Calu3 (cell line): Measurements from ENCODE around the gene PPP4R4. TPM values are rescaled to one million over a fixed set of nuclear protein-coding genes. Genes with fewer than 3 reads are reported as not detected.

Experiments
- BruUV-seq: library from RNA; stranded (reverse); fragments of 400-500 nt; replicated peaks from 2 replicates; lab custom pipeline; 2021; lab: Mats Ljungman, UMichigan
- CTCF ChIA-PET: fragments of 300-600 bp; sonication (Branson Sonifier 250); formaldehyde crosslinking; loops from one replicate; lab custom pipeline; 2022; ENCODE audit warnings: antibody characterized with exemption; lab: Charles Lee
- DNase-seq: peaks from one replicate; pipeline ENCODE4 v3.0.0; 2022
- H3K27ac Mint-ChIP-seq: one replicate; pipeline ENCODE4 v1.8.0; 2022; ENCODE audit warnings: mixed read lengths; ENCODE audit not compliant: unreplicated experiment
- H3K27me3 Mint-ChIP-seq: one replicate; pipeline ENCODE4 v1.8.0; 2022; ENCODE audit warnings: mixed read lengths; ENCODE audit not compliant: unreplicated experiment
- H3K36me3 Mint-ChIP-seq: one replicate; pipeline ENCODE4 v1.8.0; 2022; ENCODE audit warnings: mild to moderate bottlenecking, moderate library complexity, mixed read lengths; ENCODE audit not compliant: insufficient read depth, unreplicated experiment
- H3K4me1 Mint-ChIP-seq: one replicate; pipeline ENCODE4 v1.8.0; 2022; ENCODE audit warnings: mild to moderate bottlenecking, low read depth, mixed read lengths; ENCODE audit not compliant: unreplicated experiment
- H3K4me3 Mint-ChIP-seq: one replicate; pipeline ENCODE4 v1.8.0; 2022; ENCODE audit warnings: mild to moderate bottlenecking, low read depth, moderate library complexity, mixed read lengths; ENCODE audit not compliant: unreplicated experiment
- H3K9me3 Mint-ChIP-seq: one replicate; pipeline ENCODE4 v1.8.0; 2022; ENCODE audit warnings: low read depth, mixed read lengths; ENCODE audit not compliant: unreplicated experiment
- intact Hi-C: fragments of 100-400 bp; cut with micrococcal nuclease; formaldehyde crosslinking; loops from one replicate; pipeline ENCODE4 v1.10.0; 2022; ENCODE audit not compliant: unreplicated experiment
- total RNA-seq: library from RNA; stranded (reverse); gene quantifications from 2 replicates; pipeline ENCODE4 v1.2.3, GENCODE V29; 2022
- TF ChIP-seq, protein P1 (sequence below): fragments of 200-600 bp; IDR thresholded peaks from one replicate; pipeline ENCODE4 v1.8.0; 2022; ENCODE audit warnings: antibody characterized with exemption; ENCODE audit not compliant: unreplicated experiment

PPP4R4 gene
- total RNA-seq, 1 experiment from 2014 or later: 0.78 TPM

DNA sequence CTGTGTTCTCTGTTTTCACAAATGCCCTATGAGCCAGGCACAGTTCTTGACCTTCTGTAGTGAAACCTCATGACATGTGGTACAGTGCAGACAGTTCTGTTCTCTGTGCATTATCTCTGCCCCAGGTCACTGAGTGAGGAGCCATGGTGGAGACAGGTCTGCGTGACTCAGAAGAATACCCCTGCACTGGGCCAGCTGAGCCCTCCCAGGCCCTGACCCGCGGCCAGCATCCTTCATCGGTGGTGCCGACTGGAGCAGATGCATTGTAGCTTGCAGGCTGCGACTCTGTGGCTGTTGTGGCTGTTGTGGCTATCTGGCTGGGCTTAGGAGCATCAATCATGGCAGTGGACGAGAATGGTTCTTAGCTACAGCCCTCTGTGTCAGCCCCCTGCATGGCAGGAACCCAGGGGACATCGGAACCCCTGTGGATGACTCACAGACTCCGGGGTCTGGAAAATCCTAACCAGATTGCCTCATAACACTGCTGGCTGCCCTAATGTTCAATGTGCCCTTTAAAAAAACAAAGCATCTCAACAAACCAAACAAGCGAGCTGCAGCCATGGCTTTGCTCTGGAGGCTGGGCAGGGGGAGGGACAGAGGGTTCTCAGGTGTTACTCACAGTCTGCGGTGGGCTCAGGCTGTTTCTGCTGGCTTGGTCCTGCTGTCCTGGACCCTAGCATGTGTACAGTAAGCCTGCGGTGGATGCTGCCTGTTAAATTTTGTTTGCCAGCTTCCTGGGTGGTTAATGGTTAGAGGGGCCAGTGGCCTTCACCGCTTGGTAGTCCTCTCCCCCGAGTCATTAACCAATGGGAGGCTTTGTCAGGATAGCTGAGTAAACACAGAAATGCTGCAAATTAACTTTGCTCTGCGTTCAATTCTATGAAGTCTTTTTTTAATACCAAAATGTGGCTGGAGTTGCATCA, 148.8 kb downstream of the PPP4R4 start, which contains the start of gene SERPINA6:
Gene SERPINA6, minus strand, starts transcription at position 689 of the 923 bp plus-strand sequence. CDS start 8,688 bp downstream, outside the sequence.
- intact Hi-C loops: no loop called here
- H3K9me3 Mint-ChIP-seq: no peaks in the 10 kb centered on the region
- BruUV-seq: TSS peak; percentile 65
- H3K36me3 Mint-ChIP-seq: no peaks in the 10 kb centered on the region
- DNase-seq: peak; percentile 47
- no peak within 1 kb of the TSS for H3K27ac Mint-ChIP-seq
- TF ChIP-seq, protein P1, sequence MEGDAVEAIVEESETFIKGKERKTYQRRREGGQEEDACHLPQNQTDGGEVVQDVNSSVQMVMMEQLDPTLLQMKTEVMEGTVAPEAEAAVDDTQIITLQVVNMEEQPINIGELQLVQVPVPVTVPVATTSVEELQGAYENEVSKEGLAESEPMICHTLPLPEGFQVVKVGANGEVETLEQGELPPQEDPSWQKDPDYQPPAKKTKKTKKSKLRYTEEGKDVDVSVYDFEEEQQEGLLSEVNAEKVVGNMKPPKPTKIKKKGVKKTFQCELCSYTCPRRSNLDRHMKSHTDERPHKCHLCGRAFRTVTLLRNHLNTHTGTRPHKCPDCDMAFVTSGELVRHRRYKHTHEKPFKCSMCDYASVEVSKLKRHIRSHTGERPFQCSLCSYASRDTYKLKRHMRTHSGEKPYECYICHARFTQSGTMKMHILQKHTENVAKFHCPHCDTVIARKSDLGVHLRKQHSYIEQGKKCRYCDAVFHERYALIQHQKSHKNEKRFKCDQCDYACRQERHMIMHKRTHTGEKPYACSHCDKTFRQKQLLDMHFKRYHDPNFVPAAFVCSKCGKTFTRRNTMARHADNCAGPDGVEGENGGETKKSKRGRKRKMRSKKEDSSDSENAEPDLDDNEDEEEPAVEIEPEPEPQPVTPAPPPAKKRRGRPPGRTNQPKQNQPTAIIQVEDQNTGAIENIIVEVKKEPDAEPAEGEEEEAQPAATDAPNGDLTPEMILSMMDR: no peak
- CTCF ChIA-PET: interaction anchor here (0.9 to 1.8 kb wide), 2 partner anchors 19 to 89 kb away, joined by 3 to 4 read pairs; no protein-coding TSS in a partner anchor
- peaks cover 31% of the 10 kb centered on the region for H3K4me1 Mint-ChIP-seq
- H3K4me3 Mint-ChIP-seq: peak within 1 kb of the TSS; percentile 54
- H3K27me3 Mint-ChIP-seq: no peaks in the 10 kb centered on the region

DNA sequence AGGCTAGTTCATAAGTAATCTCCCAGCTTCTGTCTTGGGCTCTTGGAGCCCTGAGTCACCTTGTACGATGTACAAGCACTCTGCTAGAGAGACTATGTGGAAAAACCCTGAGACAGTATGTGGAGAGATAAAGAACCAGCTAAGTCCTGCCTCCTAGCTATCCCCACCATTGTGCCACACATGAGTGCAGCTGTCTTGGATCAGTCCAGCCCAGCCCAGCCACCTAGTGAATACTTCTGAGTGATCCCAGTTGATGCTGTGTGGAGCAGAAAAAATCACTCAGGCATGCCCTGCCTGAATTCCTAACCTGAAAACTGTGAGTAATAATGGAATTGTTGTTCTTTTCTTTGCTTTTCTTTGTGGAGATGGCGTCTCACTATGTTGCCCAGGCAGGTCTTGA, 154.1 kb downstream of the PPP4R4 start:
- BruUV-seq: no TSS peak
- no peak for DNase-seq
- H3K4me3 Mint-ChIP-seq: no peak overlapping the region
- H3K27me3 Mint-ChIP-seq: no peaks in the 10 kb centered on the region
- H3K4me1 Mint-ChIP-seq: peaks cover 12% of the 10 kb centered on the region
- TF ChIP-seq, protein P1: no peak
- CTCF ChIA-PET: no interaction called here
- H3K27ac Mint-ChIP-seq: no peak overlapping the region
- intact Hi-C loops: no loop called here
- H3K9me3 Mint-ChIP-seq: no peaks in the 10 kb centered on the region
- no peaks in the 10 kb centered on the region for H3K36me3 Mint-ChIP-seq

Other genes with a start within 250 kb of the PPP4R4 start
- not detected in 2 replicates for gene FAM181A, start 247.0 kb upstream of the PPP4R4 start, total RNA-seq
- 0.17 and 0.19 TPM in 2 replicates for gene ASB2, start 197.8 kb upstream of the PPP4R4 start, total RNA-seq
- gene CCDC197, start 177.0 kb upstream of the PPP4R4 start, total RNA-seq: not detected in 2 replicates
- 15.3 and 22.2 TPM in 2 replicates for gene OTUB2, start 148.0 kb upstream of the PPP4R4 start, total RNA-seq
- gene DDX24, start 93.1 kb upstream of the PPP4R4 start, total RNA-seq: 190 and 229 TPM in 2 replicates
- gene IFI27L1, start 93.0 kb upstream of the PPP4R4 start, total RNA-seq: 17.2 and 17.7 TPM in 2 replicates
- gene IFI27, start 63.6 kb upstream of the PPP4R4 start, total RNA-seq: 766 and 1,874 TPM in 2 replicates
- gene IFI27L2, start 44.7 kb upstream of the PPP4R4 start, total RNA-seq: 40.4 and 57.1 TPM in 2 replicates
- gene SERPINA10, start 118.9 kb downstream of the PPP4R4 start, total RNA-seq: not detected in 2 replicates
- 4.5 and 5.8 TPM in 2 replicates for gene SERPINA6, start 149.0 kb downstream of the PPP4R4 start, total RNA-seq
- not detected in 2 replicates for gene SERPINA2, start 192.4 kb downstream of the PPP4R4 start, total RNA-seq
- 167 and 235 TPM in 2 replicates for gene SERPINA1, start 214.3 kb downstream of the PPP4R4 start, total RNA-seq